DMS114 treated with DMSO at 0.1 percent for 48 hours (cell line): ENCODE measurements around the gene EIF3F.

ENCODE experiments used
- DNase-seq: peaks from one replicate; lab custom pipeline; 2025; ENCODE audit not compliant: unreplicated experiment; lab: John Stamatoyannopoulos, UW

EIF3F gene, protein sequence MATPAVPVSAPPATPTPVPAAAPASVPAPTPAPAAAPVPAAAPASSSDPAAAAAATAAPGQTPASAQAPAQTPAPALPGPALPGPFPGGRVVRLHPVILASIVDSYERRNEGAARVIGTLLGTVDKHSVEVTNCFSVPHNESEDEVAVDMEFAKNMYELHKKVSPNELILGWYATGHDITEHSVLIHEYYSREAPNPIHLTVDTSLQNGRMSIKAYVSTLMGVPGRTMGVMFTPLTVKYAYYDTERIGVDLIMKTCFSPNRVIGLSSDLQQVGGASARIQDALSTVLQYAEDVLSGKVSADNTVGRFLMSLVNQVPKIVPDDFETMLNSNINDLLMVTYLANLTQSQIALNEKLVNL

DNA sequence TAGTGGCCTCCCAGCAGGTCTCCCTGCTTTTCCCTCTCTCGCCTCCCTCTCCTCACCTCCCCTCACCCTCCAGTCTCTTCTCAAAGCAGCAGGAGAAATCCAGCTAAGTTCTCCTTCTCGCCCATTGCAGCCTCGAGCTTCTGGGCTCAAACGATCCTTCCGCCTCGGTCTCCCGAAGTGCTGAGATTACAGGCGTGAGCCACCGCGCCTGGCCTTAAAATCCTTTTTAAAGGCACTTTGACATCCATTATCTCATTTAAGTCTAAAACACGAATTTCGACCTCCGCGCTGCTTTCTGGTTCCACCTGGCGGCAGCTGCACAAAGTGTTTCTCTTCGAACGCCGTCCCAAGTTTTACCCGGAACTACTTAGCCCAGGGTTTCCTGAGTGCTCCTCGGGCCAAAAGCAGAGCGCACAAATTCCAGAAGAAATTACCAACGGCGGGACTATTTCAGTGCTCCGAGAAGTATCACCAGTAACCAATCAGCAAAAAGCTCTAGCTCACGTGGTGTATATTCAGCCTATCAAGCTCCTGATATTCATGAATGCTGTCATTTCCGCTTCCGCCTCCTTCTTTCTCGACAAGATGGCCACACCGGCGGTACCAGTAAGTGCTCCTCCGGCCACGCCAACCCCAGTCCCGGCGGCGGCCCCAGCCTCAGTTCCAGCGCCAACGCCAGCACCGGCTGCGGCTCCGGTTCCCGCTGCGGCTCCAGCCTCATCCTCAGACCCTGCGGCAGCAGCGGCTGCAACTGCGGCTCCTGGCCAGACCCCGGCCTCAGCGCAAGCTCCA, at the start of gene EIF3F:
EIF3F (plus strand) TSS at position 570 of the 792 bp plus-strand sequence; CDS start at position 586, 16 bp downstream.
- DNase-seq: peak; percentile 95

DNA sequence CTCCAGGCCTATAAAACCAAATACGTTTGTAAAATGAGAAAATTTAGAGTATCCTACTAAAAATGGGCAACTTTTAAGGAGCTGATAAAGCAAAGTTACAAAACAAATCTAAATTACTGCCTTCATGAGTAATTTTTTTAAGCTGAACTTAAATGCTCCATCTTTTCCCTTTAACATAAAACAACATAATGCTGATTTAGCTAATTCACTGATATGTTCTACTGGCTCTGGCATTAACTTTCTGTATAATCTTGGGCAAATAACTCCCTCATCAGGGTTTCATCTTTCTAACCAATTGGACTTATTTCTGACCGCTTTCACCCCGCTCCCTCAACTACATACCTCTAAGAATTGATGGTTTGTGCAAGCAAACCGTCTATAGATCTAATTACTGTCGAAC, 46.0 kb upstream of the EIF3F start:
- DNase-seq: no peak

DNA sequence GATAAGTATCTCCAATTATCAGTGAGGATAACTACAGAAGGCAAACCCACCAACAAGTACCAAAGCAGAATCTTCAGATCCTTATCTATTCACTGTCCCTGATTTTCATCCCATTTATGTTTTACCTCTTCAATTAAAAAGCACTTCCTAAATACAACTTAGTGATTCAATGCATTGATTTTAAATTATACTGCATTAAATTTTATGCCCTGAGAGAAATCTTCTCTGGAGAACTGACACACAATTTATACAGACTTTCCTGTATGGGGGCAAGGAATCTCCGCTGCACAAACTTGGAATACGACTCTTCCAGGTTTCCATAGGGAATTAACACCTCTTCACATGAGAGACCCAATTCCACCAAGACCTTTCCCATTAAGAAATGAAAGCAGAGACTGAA, 45.5 kb upstream of the EIF3F start, which contains the start of gene OR10A3:
OR10A3 (minus strand) TSS at position 101 of the 400 bp plus-strand sequence. CDS start 2,188 bp downstream, outside the sequence.
- DNase-seq: no peak

DNA sequence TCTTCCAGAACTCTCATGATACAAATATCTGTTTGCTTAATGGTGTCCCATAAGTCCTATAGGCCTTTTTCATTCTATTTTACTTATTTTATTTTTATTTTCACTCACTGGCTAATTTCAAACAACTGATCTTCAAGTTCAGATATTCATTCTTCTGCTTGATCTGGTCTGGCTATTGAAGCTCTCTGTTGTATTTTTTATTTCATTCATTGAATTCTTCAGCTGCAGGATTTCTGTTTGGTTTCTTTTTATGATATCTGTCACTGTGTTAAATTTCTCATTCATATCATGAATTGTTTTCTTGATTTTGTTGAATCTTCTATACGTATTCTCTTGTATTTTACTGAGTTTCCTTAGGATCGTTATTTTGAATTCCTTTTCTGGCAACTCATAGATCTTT, 43.0 kb upstream of the EIF3F start:
- no peak for DNase-seq

DNA sequence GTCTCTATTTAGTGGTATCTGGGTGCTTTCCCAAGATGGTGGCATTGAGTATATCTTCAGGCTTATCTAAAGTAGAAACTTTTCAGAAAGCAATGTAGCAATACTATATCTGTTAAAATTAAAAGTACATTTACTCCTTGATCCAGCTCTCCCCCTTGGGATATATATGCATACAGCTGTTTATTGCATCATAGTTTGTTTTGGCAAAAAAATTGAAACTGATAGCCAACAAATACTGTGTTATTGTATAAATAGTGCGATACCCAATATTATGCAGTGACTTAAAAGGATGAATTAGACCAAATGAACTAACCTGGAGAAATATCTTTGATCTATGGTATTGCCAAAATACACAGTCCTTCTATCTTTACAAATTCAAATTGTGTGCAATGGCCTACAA, 37.2 kb upstream of the EIF3F start:
- DNase-seq: no peak

DNA sequence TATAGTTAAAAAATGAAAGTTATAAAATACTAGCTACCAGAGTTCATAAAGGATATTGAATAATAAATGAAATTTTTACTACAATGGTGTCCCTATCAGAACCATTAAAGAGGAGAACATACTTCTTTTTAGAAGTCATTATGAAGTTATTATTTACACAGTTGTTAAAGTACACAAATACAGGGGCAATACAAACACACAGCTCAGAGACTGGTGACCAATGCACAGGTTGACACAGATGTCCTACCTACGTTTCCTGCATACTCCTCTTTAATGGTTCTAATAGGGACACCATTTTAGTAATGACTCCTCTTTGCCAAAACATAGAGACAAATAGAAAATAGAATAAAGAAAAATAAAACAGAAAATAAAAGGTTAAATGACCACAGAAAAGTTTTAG, 31.9 kb upstream of the EIF3F start:
- no peak for DNase-seq

DNA sequence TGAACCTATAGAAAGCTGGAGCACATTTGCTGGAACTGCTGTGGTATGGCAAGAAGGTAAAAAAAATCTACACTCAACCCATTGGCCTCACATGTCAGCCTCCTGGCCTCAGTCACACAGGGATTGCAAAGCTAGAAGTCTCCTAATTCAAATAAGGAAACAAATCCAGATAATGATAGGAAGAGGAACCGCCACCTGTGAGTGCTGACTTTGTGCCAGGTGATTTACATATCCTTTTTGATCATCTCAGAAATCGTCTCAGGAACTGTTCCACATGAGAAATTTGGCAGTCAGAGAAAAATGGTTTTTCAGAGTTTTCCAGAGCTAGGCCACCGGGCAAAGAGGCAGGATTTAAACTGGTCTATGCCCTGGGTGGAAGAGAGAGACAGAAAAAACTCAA, 22.9 kb upstream of the EIF3F start:
- no peak for DNase-seq

DNA sequence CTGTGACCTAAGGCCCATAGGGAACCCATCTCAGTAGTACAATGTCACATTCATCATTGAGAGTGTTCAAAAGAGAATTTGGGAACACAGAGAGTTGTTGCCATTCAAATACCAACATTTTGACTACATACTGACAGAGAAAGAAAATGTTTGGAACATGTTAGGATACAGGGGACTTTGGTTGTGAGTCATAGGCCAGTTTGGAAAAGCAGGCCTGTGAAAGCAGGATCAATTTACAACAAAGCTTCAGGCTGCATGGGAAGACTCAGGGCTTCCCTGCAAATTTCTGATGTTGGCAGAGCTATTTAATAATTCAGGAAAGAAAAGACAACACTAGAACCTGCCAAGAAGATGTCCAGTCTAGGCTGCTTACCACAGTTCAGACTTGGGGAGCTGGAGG, 22.3 kb upstream of the EIF3F start:
- DNase-seq: no peak

DNA sequence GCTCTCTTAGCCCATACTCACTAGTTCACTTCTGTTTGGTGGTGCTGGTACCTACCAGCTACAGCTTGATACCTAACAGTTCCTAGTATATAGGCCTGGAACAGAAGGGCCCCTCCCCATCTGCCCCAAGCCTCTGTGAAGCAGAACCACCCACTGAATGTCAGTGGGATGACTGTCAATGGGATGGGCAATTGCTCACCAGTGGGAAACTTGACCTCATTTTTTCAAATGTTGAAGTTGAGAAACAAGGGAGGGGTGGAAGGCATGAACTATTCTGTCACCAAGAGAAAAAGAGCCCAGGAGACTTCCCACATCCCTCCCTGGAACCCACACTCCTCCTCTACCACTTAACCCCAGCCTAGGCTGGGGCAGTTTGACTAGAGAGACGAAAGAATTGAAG, 21.8 kb upstream of the EIF3F start, which contains the start of gene NLRP10:
NLRP10 (minus strand) TSS at position 62 of the 400 bp plus-strand sequence. CDS start 1,952 bp downstream, outside the sequence.
- no peak for DNase-seq

DNA sequence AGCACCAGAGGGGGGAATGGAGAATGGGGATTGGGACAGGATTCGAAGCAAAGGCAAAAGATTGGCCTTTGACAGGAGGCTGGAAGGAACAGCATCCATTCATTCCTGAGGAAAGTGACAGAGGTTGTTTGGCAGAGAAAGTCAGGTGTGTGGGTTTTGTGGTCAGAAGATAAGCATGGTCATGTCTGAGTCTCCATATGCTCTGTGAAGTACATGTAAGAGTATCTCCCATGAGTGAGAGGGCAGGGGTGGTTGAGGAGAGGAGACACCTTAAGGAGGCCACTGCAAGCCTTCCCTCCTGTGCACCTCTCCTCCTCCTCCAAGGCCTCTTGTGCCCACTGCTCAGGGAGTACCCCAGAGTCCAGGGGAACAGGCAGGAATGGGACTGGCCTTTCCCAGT, 20.0 kb upstream of the EIF3F start:
- no peak for DNase-seq

DNA sequence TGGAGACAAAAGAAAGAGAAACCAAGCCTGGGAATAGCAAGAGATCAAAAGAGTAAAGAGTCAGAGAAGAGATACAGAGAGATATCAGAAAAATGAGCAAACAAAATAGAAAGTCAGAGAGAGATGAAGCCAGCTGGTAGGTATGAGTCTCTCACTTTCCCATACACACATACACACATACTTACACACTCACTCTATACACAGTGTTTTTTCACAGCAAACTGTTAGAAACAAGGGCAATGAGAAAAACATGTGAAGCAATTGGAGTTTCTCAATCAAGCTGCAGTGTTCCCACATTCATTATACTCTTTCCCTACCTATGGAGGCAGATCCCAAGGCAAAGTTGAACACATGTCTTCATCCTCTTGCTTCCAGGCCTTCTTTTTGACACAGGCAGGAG, 19.3 kb upstream of the EIF3F start:
- no peak for DNase-seq

DNA sequence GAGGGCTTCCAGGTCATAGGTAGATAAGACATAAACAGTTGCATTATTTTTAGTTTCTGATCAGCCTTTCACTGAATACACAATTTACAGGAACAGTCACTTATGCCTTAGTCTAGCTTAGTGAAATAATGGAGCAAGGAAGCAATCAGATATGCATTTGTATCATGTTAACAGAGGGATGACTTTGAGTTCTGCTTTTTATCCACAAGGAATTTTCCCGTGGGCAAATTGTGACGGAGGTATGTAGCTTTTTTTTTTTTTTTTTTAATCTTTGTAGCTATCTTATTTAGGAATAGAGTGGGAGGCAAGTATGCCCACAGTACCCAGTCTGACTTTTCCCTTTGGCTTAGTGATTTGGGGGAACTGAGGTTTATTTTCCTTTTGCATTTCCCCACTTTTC, 18.5 kb upstream of the EIF3F start:
- DNase-seq: no peak

DNA sequence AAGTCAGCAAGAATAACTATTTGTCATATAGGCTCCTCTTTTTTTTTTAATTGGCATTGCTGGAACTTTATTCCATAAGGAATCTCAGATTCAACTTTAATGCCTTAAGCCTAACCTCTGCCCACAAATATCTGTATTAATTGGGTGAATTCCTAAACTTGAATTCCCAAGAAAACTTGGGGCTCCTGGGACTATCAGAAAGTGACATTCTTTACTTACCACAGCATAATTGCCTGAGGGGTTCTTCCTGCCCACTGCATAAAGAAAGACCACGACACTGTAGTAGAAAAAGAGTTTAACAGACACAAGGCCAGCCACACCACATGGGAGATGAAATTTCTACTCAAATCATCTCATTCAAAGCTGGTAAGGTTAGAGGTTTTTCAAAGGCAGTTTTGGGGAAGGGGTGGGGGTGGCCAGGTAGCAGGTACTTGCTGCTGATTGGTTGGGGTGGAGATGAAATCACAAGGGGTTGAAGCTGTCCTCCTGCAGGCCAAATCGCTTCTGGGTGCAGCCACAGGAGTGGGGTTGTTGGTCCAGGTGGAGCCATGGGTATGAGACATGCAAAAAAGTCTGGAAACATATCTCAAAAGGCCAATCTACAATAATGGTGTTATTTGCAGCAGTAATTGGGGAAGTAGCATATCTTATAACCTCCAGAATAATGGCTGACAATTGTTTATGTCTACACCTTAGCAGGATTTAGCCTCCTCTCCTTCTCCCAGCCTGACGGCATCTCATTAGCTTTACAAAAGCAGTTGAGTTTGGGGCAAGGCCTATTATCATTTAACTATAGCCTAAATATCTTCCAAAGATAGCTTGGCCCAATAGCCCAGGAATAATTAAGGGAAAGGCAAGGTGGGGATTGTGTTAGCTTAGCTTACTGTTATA, 17.1 kb upstream of the EIF3F start:
- no peak for DNase-seq

DNA sequence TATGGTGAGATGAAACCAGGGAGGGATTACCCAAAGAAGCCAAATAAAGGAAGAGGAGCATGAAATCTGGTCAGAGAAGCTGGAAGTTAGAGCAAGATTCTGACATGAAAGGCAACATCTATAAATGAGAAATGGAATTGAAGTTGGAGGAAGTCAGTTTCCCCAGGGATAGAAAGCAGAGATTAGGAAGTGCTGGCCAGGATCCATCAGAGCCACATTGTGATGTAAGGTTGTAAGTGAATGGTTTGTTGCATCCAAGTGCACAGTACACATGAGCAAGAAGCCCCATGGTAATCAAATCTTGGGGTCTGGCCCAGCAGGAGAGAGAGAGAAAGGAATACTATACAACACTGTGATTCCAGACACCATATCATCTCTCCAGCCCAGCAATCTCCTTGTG, 15.3 kb upstream of the EIF3F start:
- DNase-seq: no peak

DNA sequence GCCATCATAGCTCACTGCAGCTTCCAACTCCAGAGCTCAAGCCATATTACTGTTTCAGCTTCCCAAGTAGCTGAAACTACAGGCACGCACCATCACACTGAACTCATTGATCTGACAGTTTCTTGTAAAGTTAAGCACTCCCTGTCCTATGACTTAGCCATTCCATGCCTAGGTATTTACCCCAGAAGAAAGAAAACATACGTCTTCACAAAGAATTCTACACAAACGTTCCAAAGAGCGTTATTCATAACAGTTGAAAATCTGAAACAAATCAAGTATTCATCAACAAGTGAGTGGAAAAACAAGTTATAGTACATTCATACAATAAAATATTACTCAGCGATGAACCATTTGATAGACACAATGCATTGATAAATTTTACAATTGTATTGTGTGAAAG, 14.1 kb upstream of the EIF3F start:
- DNase-seq: no peak

DNA sequence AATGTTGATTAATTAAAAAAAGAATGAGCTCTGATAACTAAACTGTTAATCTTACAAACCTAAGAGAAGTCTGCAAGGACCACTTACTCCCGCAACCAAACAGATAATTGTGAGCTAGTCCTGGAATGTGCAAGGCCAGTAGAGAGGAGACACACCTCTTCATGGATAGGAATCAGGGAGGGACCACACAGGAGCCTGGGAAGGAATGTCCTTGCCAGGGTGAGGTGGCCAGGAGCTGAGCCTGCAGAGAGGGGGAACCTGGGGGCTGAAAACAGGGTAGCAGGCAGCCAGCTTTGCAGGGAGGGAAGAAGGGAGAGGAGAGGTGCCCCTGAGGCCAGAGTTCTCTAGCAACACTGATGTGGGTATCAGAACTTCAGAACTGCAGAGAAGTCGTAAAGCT, 12.5 kb upstream of the EIF3F start:
- no peak for DNase-seq

DNA sequence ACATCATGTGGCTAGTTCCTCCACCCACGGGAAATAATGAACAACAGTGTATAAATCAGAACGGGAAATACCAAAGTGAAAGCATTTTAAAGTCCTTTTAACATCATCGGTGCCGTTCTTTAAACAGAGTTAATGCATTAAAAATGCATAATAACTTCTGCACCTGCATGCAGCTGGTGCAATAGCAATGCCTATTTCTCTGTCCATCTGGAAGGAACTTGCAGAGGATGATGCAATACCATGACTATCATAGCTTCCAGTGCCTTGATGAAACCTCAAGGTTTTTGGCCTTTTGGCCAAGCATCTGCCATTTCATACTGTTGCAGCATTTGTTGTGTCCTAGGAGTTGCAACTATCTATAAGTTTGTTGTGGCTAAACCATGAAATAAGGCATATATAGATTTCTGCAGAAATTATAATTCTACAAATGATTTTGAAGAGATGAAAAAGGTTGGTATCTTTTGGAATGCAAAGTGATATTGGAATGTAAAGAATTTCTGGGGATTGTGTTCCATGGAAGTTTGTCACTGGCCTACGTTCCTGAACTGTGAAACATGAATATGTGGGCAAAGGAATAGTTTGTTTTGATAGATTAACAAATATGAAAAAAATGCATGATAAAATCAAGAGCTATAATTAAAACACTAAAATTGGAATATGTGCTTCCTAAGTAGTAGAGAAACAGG, 9.8 kb upstream of the EIF3F start:
- DNase-seq: peak; percentile 1

DNA sequence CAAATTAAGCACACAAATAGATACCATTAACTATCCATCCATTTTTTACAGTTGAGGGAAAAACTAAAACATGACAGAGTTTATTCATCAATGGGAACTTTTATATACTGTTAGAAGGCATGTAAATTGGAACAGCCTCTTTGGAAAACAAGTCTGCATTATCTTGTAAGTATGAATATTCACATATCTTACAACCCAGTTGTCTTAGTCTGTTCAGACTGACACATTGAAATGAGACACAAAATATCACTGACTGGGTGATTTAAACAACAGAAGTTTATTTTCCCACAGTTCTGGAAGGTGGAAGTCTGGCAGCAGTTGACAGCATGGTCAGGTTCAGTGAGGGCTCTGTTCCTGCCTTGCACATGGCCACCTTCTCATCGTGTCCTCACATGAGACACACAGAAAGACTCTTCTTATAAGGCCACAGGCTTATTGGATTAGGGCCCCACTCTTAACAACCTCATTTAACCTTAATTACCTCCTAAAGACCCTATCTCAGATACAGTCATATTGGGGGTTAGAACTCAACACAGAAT, 5.4 kb upstream of the EIF3F start:
- no peak for DNase-seq

DNA sequence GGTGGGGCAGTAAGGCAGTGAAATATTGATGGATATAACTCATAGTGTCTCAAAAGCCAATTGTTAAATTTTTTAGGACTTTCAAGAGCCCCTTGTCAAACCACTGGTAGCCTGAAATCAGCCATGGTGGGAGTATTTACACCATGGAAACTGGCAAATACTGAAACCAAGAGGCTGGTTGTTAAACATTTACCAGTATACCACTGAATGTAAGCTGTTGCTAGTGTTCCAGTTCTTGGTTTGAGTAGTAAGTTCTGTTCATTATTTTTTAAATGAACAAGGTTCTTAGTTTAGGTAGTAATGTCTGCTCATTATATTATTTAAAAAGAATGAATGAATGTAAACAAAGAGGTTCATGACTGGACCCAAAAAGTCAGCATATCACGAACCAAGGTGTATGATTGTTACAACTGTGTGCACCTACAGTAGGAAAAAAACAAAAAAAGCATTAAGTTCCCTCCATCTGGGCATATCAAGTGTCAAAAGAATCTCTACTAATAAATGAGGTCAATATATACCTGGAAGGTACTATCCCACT, 4.5 kb upstream of the EIF3F start:
- no peak for DNase-seq
